Parathyroid adenoma (tissue), 2 donors: ENCODE data around the gene ADCY10.

Source experiments
- H2AFZ ChIP-seq: fragments of 300-600 bp; sonication (generic); one replicate; pipeline ENCODE4 v1.7.0; 2017; ENCODE audit warnings: antibody characterized with exemption, mild to moderate bottlenecking
- H3K27ac ChIP-seq: fragments of 300-600 bp; sonication (generic); one replicate; pipeline ENCODE4 v1.7.0; 2017
- H3K27me3 ChIP-seq: fragments of 300-600 bp; sonication (generic); one replicate; pipeline ENCODE4 v1.7.0; 2017; ENCODE audit warnings: low read length; ENCODE audit not compliant: control insufficient read depth, insufficient read depth
- H3K36me3 ChIP-seq: fragments of 300-600 bp; sonication (generic); one replicate; pipeline ENCODE4 v1.7.0; 2017; ENCODE audit warnings: low read length; ENCODE audit not compliant: control insufficient read depth, insufficient read depth
- H3K4me1 ChIP-seq: fragments of 300-600 bp; sonication (generic); one replicate; pipeline ENCODE4 v1.7.0; 2017; ENCODE audit warnings: control low read depth
- H3K4me2 ChIP-seq: fragments of 300-600 bp; sonication (generic); one replicate; pipeline ENCODE4 v1.7.0; 2017; ENCODE audit warnings: low read length
- H3K4me3 ChIP-seq: fragments of 300-600 bp; sonication (generic); one replicate; pipeline ENCODE4 v1.7.0; 2017; ENCODE audit warnings: low read depth, low read length
- H3K79me2 ChIP-seq: fragments of 300-600 bp; sonication (generic); one replicate; pipeline ENCODE4 v1.7.0; 2017; ENCODE audit warnings: control low read depth
- H3K9ac ChIP-seq: fragments of 300-600 bp; sonication (generic); one replicate; pipeline ENCODE4 v1.7.0; 2017; ENCODE audit warnings: mild to moderate bottlenecking
- H3K9me3 ChIP-seq: fragments of 300-600 bp; sonication (generic); one replicate; pipeline ENCODE4 v1.7.0; 2017; ENCODE audit warnings: low read length; ENCODE audit not compliant: control insufficient read depth
- TF ChIP-seq, protein P1 (sequence below): fragments of 300-600 bp; sonication (generic); IDR thresholded peaks from one replicate; pipeline ENCODE4 v1.7.0; 2017; ENCODE audit warnings: antibody characterized with exemption, mild to moderate bottlenecking
- donor health status: primary hyperparathyroidism.

ADCY10 gene

GRCh38 chr1:167776151-167776550, 137.8 kb downstream of the ADCY10 start:
- TF ChIP-seq, protein P1, sequence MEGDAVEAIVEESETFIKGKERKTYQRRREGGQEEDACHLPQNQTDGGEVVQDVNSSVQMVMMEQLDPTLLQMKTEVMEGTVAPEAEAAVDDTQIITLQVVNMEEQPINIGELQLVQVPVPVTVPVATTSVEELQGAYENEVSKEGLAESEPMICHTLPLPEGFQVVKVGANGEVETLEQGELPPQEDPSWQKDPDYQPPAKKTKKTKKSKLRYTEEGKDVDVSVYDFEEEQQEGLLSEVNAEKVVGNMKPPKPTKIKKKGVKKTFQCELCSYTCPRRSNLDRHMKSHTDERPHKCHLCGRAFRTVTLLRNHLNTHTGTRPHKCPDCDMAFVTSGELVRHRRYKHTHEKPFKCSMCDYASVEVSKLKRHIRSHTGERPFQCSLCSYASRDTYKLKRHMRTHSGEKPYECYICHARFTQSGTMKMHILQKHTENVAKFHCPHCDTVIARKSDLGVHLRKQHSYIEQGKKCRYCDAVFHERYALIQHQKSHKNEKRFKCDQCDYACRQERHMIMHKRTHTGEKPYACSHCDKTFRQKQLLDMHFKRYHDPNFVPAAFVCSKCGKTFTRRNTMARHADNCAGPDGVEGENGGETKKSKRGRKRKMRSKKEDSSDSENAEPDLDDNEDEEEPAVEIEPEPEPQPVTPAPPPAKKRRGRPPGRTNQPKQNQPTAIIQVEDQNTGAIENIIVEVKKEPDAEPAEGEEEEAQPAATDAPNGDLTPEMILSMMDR: no peak
- H3K27me3 ChIP-seq: no peaks in the 10 kb centered on the region
- H3K36me3 ChIP-seq: no peaks in the 10 kb centered on the region
- H3K9me3 ChIP-seq: no peaks in the 10 kb centered on the region
- H2AFZ ChIP-seq: no peak overlapping the region
- no peaks in the 10 kb centered on the region for H3K4me1 ChIP-seq
- no peak overlapping the region for H3K27ac ChIP-seq
- no peak overlapping the region for H3K4me2 ChIP-seq
- H3K9ac ChIP-seq: no peak overlapping the region
- no peak overlapping the region for H3K4me3 ChIP-seq
- H3K79me2 ChIP-seq: no peaks in the 10 kb centered on the region

DNA sequence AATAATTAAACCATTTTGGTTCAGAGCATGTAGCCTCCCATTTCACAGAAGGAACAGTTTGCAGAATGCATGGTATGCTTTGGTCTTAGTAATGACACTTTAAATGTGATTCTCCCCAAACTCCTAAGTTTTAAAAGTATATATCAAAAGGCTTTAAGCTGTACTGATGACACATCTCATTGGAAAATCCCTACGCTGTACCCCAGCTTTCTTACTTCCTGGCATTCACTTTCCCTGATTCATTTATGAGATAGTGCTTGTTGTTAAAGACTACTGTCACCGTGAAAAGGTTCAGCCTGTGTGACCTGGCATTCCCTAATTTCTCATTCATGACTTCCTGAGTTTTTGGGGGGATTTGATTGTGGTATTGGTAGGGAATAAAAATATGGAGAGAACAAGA, 138.8 kb downstream of the ADCY10 start:
- Histone ChIP-seq H3K4me1 (no peaks in the 10 kb centered on the region), H3K27me3 (no peaks in the 10 kb centered on the region), H3K27ac (no peak overlapping the region), H3K79me2 (no peaks in the 10 kb centered on the region), H3K4me3 (no peak overlapping the region), H3K36me3 (no peaks in the 10 kb centered on the region), H3K9me3 (no peaks in the 10 kb centered on the region), H2AFZ (no peak overlapping the region), H3K9ac (no peak overlapping the region), H3K4me2 (no peak overlapping the region)
- TF ChIP-seq, protein P1: no peak

GRCh38 chr1:167774710-167775109, 139.2 kb downstream of the ADCY10 start:
- Histone ChIP-seq H3K79me2 (no peaks in the 10 kb centered on the region), H3K9ac (no peak overlapping the region), H3K9me3 (no peaks in the 10 kb centered on the region), H3K4me1 (no peaks in the 10 kb centered on the region), H3K4me3 (no peak overlapping the region), H2AFZ (no peak overlapping the region), H3K27me3 (no peaks in the 10 kb centered on the region), H3K36me3 (no peaks in the 10 kb centered on the region), H3K27ac (no peak overlapping the region), H3K4me2 (no peak overlapping the region)
- TF ChIP-seq, protein P1: no peak

DNA sequence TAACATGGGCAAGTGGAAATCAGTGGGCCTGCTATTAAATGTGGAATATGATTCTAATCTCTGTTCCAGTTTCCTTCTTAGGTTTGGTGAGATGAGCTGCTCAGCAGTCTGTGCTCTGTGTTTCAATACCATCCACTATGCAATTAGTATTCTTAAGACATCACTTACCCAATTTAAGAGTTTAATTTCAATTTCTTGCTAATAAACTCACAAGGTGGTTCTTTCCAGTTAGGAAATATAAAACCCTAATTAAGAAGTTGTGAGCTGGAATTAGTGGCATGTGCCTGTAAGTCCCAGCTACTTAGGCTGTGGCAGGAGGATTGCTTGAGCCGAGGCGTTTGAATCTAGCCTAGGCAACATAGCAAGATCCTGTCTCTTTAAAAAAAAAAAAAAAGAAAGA, 140.4 kb downstream of the ADCY10 start:
- no peaks in the 10 kb centered on the region for H3K4me1 ChIP-seq
- H3K36me3 ChIP-seq: no peaks in the 10 kb centered on the region
- TF ChIP-seq, protein P1: no peak

DNA sequence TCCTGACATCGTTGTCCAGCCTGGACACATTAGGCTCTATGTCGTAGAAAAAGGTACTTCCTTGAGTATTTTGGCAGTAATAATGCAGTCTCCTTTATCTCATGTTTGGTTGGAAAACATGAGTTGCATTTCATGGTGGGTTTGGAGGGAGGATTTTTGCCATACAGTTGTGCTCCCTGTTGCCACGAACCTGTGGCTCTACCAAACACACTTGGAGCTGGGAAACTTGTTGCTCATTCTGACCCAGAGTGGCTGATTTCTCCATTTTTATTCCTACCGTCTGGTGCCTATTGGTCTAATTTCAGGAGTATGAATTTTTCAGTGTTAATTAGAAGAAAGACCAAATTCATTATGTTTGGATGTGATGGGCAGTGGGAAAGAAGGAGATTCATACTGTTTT, 141.5 kb downstream of the ADCY10 start:
- Histone ChIP-seq H2AFZ (no peak overlapping the region), H3K79me2 (no peaks in the 10 kb centered on the region), H3K4me3 (no peak overlapping the region), H3K27ac (no peak overlapping the region), H3K4me2 (no peak overlapping the region), H3K4me1 (no peaks in the 10 kb centered on the region), H3K36me3 (no peaks in the 10 kb centered on the region), H3K27me3 (no peaks in the 10 kb centered on the region), H3K9ac (no peak overlapping the region), H3K9me3 (no peaks in the 10 kb centered on the region)
- TF ChIP-seq, protein P1: no peak

More for the DNA sequence above, 140.4 kb downstream of the ADCY10 start:
- Histone ChIP-seq H3K4me3 (no peak overlapping the region), H2AFZ (no peak overlapping the region), H3K9ac (no peak overlapping the region), H3K27me3 (no peaks in the 10 kb centered on the region), H3K4me2 (no peak overlapping the region), H3K27ac (no peak overlapping the region), H3K79me2 (no peaks in the 10 kb centered on the region), H3K9me3 (no peaks in the 10 kb centered on the region)
